HEK293 (cell line): ENCODE data around the gene TAF15.

ENCODE experiments used
- CTCF ChIA-PET: fragments of 350-600 bp; formaldehyde crosslinking; extraction: SDS; loops from one replicate; lab custom pipeline; 2021; ENCODE audit warnings: antibody characterized with exemption; lab: Yijun Ruan, JAX
- POLR2A ChIA-PET: fragments of 300-600 bp; formaldehyde crosslinking; extraction: SDS; loops from one replicate; lab custom pipeline; 2020; ENCODE audit warnings: antibody characterized with exemption, inconsistent platforms; lab: Yijun Ruan, JAX
- H3K27ac ChIP-seq: fragments of 200-500 bp; sonication (Bioruptor generic); 2 replicates; pipeline ENCODE4 v1.5.1; 2014; ENCODE audit warnings: low read depth, low read length, control low read depth, inconsistent platforms; ENCODE audit errors: extremely low read depth
- H3K36me3 ChIP-seq, 2 experiments: fragments of 200-500 bp in 1 of 2; sonication (Bioruptor generic) in 1 of 2; 1 replicate in 1 of 2; 2 replicates in 1 of 2; pipeline ENCODE4 v1.5.1; 2014 to 2017; ENCODE audit warnings: inconsistent platforms in 2 of 2, low read length in 2 of 2; ENCODE audit not compliant: control insufficient read depth in 2 of 2, insufficient read depth in 1 of 2
- H3K4me1 ChIP-seq: fragments of 200-500 bp; sonication (Bioruptor generic); 2 replicates; pipeline ENCODE4 v1.5.1; 2014; ENCODE audit warnings: mild to moderate bottlenecking, low read length, inconsistent platforms; ENCODE audit not compliant: control insufficient read depth, insufficient read depth
- H3K4me3 ChIP-seq: 2 replicates; pipeline ENCODE4 v1.5.1; 2011; ENCODE audit warnings: low read depth, mild to moderate bottlenecking, control low read depth, low read length, moderate library complexity
- H3K9me3 ChIP-seq: fragments of 200-500 bp; sonication (Bioruptor generic); 2 replicates; pipeline ENCODE4 v1.5.1; 2014; ENCODE audit warnings: low read depth, low read length, inconsistent platforms; ENCODE audit not compliant: control insufficient read depth, insufficient read depth
- MYNN ChIP-seq: fragments of 450-650 bp; formaldehyde crosslinking; IDR thresholded peaks from 2 replicates; pipeline ENCODE4 v1.5.1; 2016; ENCODE audit warnings: missing biosample characterization, missing genetic modification characterization, borderline replicate concordance
- PRDM1 ChIP-seq: fragments of 450-650 bp; formaldehyde crosslinking; IDR thresholded peaks from 2 replicates; pipeline ENCODE4; 2016; ENCODE audit warnings: missing biosample characterization, missing genetic modification characterization
- REPIN1 ChIP-seq: fragments of 450-650 bp; formaldehyde crosslinking; IDR thresholded peaks from 2 replicates; pipeline ENCODE4 v1.5.1; 2017; ENCODE audit warnings: missing biosample characterization, missing genetic modification characterization, low read depth
- SETDB1 ChIP-seq: IDR thresholded peaks from one replicate; pipeline ENCODE4 v1.6.1; 2017; ENCODE audit warnings: mild to moderate bottlenecking, low read length, moderate library complexity, mixed read lengths; ENCODE audit not compliant: insufficient read length
- ZBTB17 ChIP-seq: fragments of 450-650 bp; formaldehyde crosslinking; IDR thresholded peaks from 2 replicates; pipeline ENCODE4 v1.5.1; 2016; ENCODE audit warnings: missing biosample characterization, missing genetic modification characterization
- ZBTB48 ChIP-seq: fragments of 450-650 bp; formaldehyde crosslinking; IDR thresholded peaks from 2 replicates; pipeline ENCODE4 v1.5.1; 2016; ENCODE audit warnings: missing biosample characterization, missing genetic modification characterization
- ZIC2 ChIP-seq: fragments of 450-650 bp; formaldehyde crosslinking; IDR thresholded peaks from 2 replicates; pipeline ENCODE4 v1.5.1; 2016; ENCODE audit warnings: missing biosample characterization, missing genetic modification characterization
- ZNF121 ChIP-seq: fragments of 450-650 bp; formaldehyde crosslinking; IDR thresholded peaks from 2 replicates; pipeline ENCODE4 v1.5.1; 2016; ENCODE audit warnings: missing biosample characterization, missing genetic modification characterization
- ZNF2 ChIP-seq: fragments of 450-650 bp; formaldehyde crosslinking; IDR thresholded peaks from 2 replicates; pipeline ENCODE4 v1.5.1; 2016; ENCODE audit warnings: missing biosample characterization, missing genetic modification characterization
- ZNF24 ChIP-seq: fragments of 450-650 bp; formaldehyde crosslinking; IDR thresholded peaks from 2 replicates; pipeline ENCODE4 v1.5.1; 2016; ENCODE audit warnings: missing biosample characterization, missing genetic modification characterization
- ZNF433 ChIP-seq: fragments of 450-650 bp; formaldehyde crosslinking; IDR thresholded peaks from 2 replicates; pipeline ENCODE4 v1.5.1; 2016; ENCODE audit warnings: missing biosample characterization, missing genetic modification characterization, low read depth
- ZNF529 ChIP-seq: fragments of 450-650 bp; formaldehyde crosslinking; IDR thresholded peaks from 2 replicates; pipeline ENCODE4 v1.5.1; 2017; ENCODE audit warnings: missing genetic modification characterization, missing biosample characterization; ENCODE audit not compliant: insufficient replicate concordance
- ZNF560 ChIP-seq: fragments of 450-650 bp; formaldehyde crosslinking; IDR thresholded peaks from 2 replicates; pipeline ENCODE4 v1.5.1; 2017; ENCODE audit warnings: missing biosample characterization, missing genetic modification characterization, borderline replicate concordance
- ZNF654 ChIP-seq: fragments of 450-650 bp; formaldehyde crosslinking; IDR thresholded peaks from 2 replicates; pipeline ENCODE4 v1.5.1; 2016; ENCODE audit warnings: low read depth, missing biosample characterization, missing genetic modification characterization
- ZNF670 ChIP-seq: fragments of 450-650 bp; formaldehyde crosslinking; IDR thresholded peaks from 2 replicates; pipeline ENCODE4 v1.5.1; 2016; ENCODE audit warnings: missing biosample characterization, missing genetic modification characterization, low read depth
- ZNF830 ChIP-seq: fragments of 450-650 bp; IDR thresholded peaks from 2 replicates; pipeline ENCODE4 v1.5.0; 2018; ENCODE audit warnings: missing biosample characterization, missing genetic modification characterization, low read depth, mild to moderate bottlenecking, moderate library complexity
- TF ChIP-seq, protein P1 (sequence below): fragments of 450-650 bp; formaldehyde crosslinking; IDR thresholded peaks from 2 replicates; pipeline ENCODE4 v1.5.1; 2017; ENCODE audit warnings: missing biosample characterization, missing genetic modification characterization
- TF ChIP-seq, protein P2 (sequence below): fragments of 450-650 bp; formaldehyde crosslinking; IDR thresholded peaks from 2 replicates; pipeline ENCODE4 v1.5.1; 2016; ENCODE audit warnings: missing biosample characterization, missing genetic modification characterization
- TF ChIP-seq, protein P3 (sequence below): fragments of 450-650 bp; formaldehyde crosslinking; IDR thresholded peaks from 2 replicates; pipeline ENCODE4 v1.5.1; 2017; ENCODE audit warnings: missing biosample characterization, missing genetic modification characterization
- TF ChIP-seq, protein P4 (sequence below): fragments of 450-650 bp; IDR thresholded peaks from 2 replicates; pipeline ENCODE4 v1.5.1; 2018; ENCODE audit warnings: missing biosample characterization, missing genetic modification characterization
- TF ChIP-seq, protein P5 (sequence below): fragments of 450-650 bp; formaldehyde crosslinking; IDR thresholded peaks from 2 replicates; pipeline ENCODE4 v1.5.1; 2017; ENCODE audit warnings: missing biosample characterization, missing genetic modification characterization

The TAF15 gene

DNA sequence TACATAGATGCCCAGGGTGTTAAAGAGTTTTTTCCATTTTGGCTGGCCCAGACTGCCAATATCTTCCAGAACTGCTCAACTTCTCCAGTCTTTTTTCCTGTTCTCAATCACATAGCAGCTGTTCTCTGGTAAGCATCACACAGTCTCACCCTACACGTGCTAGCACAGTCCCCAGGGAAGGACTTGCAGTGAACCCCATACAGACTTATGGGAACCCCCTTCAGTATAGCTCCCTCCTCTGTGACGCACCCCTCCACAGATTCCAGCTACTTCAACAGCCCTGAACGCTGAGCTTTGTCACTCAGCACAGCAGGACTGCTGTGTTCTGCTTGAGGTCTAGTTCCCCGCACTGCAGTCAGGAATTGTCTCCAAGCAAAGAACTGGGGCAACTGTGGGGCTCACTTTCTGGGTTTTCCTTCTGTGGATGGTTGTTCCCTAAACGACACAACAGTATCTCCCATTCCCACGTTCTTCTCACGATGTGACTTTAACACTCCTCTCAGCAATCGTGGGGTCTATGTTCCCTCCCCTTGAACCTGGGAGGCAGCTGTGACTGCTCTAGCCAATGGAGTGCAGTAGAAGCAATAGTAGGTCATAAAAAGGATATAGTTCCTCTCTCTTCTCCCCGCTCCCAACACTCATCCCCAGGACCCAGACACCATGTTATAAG lies 17.5 kb upstream of the TAF15 start:
- Histone ChIP-seq H3K4me1 (no peaks in the 10 kb centered on the region), H3K4me3 (no peak overlapping the region), H3K27ac (no peak overlapping the region), H3K36me3 (no peaks in the 10 kb centered on the region), H3K9me3 (no peaks in the 10 kb centered on the region)
- ChIA-PET CTCF (interaction anchor here (1.0 to 10.2 kb wide), 4 partner anchors 10 to 27 kb away, joined by 3 to 104 read pairs (median 4); partner anchors contain the start of gene TAF15), POLR2A (interaction anchor here (0.5 to 1.8 kb wide), 3 partner anchors 17 to 28 kb away, joined by 3 to 5 read pairs (median 4); partner anchors contain the start of gene TAF15)
- TF ChIP-seq ZNF433: no peak
- 0 out of 2 replicates have a peak, but pooled peaks have one; percentile 17 for TF ChIP-seq ZIC2 (tag by site-specific recombination)

DNA sequence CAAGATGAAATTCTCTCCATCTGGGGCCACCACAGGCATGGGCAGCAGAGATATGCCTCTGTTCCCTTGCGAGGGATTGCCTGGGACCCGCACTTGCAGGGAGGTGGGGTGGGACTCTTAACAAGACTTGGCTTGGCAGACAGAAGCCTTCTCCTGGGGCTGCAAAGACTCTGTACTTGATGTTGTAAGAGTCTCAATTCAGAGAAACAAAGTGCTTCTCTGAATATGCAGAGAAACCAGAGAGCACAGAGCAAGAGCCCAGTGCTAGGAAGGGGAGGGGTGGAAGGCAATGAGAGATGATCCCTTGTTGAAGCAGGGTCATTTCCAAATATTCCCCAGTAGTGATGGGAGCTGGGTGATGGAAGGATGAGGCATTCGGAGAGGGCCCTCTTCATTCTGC lies 16.0 kb upstream of the TAF15 start:
- ChIA-PET POLR2A (interaction anchor here (1.8 kb wide), 1 partner anchor 29 kb away, joined by 4 read pairs; no protein-coding TSS in a partner anchor), CTCF (interaction anchor here (0.7 to 10.2 kb wide), 7 partner anchors 11 to 1400 kb away, joined by 3 to 104 read pairs (median 3); partner anchors contain the start of gene TAF15)
- 0 out of 2 replicates have a peak, but pooled peaks have one; percentile 65 for TF ChIP-seq MYNN
- peak; percentile 86 for TF ChIP-seq ZBTB48 (tag by site-specific recombination)
- no peak for TF ChIP-seq ZNF830
- TF ChIP-seq, all 188 proteins: peak for 2
- Histone ChIP-seq H3K27ac (no peak overlapping the region), H3K4me1 (no peaks in the 10 kb centered on the region), H3K36me3 (no peaks in the 10 kb centered on the region), H3K9me3 (no peaks in the 10 kb centered on the region), H3K4me3 (no peak overlapping the region)

DNA sequence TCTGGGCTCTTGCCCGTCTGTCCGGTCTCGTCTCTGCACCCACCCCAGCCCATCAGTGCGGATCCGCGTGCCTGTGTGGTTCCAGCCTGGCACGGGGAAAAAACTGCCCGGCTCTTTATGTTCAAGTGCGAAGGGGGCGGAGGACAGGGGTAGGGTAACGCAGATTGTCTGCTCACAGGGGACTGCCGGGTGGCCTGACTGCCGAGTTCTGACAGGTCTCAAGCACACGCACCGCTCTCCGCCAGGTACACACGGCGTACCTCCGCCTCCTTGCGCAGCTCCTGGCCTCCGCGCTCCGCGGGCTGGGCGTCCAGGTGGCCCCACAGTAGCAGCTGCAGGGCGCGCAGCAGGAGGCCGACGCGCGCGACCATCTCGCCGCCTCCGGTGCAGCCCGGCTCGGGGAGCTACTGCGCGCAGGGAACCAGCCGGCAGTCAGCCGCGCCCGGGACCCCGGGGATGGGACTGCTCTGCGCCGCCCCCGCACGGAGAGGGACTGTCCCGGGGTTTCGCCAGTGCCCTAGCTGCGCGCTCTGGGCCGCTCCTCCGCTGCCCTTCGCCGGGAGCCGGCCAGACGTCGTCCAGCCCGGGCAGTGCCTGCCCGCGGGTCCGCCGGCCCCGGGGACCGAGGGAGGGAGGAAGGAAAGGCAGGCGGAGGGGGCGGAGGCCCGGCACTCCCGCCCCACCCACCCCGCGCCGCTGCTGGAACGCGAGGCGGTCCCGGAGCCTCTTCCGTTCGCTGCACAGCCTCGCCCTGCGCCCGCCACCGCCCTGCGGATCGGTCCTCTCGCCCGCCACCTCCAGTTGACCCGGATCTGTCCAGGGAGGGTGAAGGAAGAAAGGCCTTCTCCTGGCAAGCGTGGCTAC lies 14.0 kb upstream of the TAF15 start, which contains the start of gene MMP28:
Gene MMP28 (minus strand): TSS at position 635 of the 864 bp plus-strand sequence. CDS start 264 bp downstream, at position 371.
- CTCF ChIA-PET: interaction anchor here (0.6 to 10.2 kb wide), 7 partner anchors 10 to 353 kb away, joined by 3 to 104 read pairs (median 9); partner anchors contain the start of gene TAF15
- TF ChIP-seq, protein P1, sequence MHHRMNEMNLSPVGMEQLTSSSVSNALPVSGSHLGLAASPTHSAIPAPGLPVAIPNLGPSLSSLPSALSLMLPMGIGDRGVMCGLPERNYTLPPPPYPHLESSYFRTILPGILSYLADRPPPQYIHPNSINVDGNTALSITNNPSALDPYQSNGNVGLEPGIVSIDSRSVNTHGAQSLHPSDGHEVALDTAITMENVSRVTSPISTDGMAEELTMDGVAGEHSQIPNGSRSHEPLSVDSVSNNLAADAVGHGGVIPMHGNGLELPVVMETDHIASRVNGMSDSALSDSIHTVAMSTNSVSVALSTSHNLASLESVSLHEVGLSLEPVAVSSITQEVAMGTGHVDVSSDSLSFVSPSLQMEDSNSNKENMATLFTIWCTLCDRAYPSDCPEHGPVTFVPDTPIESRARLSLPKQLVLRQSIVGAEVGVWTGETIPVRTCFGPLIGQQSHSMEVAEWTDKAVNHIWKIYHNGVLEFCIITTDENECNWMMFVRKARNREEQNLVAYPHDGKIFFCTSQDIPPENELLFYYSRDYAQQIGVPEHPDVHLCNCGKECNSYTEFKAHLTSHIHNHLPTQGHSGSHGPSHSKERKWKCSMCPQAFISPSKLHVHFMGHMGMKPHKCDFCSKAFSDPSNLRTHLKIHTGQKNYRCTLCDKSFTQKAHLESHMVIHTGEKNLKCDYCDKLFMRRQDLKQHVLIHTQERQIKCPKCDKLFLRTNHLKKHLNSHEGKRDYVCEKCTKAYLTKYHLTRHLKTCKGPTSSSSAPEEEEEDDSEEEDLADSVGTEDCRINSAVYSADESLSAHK: no peak
- TF ChIP-seq ZBTB17 (tag by site-specific recombination): peak; percentile 56
- TF ChIP-seq, protein P2, sequence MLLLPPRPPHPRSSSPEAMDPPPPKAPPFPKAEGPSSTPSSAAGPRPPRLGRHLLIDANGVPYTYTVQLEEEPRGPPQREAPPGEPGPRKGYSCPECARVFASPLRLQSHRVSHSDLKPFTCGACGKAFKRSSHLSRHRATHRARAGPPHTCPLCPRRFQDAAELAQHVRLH: no peak
- TF ChIP-seq ZNF670 (tag by site-specific recombination): no peak
- TF ChIP-seq, protein P3, sequence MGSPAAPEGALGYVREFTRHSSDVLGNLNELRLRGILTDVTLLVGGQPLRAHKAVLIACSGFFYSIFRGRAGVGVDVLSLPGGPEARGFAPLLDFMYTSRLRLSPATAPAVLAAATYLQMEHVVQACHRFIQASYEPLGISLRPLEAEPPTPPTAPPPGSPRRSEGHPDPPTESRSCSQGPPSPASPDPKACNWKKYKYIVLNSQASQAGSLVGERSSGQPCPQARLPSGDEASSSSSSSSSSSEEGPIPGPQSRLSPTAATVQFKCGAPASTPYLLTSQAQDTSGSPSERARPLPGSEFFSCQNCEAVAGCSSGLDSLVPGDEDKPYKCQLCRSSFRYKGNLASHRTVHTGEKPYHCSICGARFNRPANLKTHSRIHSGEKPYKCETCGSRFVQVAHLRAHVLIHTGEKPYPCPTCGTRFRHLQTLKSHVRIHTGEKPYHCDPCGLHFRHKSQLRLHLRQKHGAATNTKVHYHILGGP (tag by site-specific recombination): no peak
- TF ChIP-seq, protein P4, sequence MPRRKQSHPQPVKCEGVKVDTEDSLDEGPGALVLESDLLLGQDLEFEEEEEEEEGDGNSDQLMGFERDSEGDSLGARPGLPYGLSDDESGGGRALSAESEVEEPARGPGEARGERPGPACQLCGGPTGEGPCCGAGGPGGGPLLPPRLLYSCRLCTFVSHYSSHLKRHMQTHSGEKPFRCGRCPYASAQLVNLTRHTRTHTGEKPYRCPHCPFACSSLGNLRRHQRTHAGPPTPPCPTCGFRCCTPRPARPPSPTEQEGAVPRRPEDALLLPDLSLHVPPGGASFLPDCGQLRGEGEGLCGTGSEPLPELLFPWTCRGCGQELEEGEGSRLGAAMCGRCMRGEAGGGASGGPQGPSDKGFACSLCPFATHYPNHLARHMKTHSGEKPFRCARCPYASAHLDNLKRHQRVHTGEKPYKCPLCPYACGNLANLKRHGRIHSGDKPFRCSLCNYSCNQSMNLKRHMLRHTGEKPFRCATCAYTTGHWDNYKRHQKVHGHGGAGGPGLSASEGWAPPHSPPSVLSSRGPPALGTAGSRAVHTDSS (tag by site-specific recombination): no peak
- TF ChIP-seq SETDB1: no peak
- no peak for TF ChIP-seq ZNF529 (tag by site-specific recombination)
- no peak for TF ChIP-seq ZNF654
- no peak for TF ChIP-seq ZNF560 (tag by site-specific recombination)
- TF ChIP-seq ZNF121 (tag by site-specific recombination): no peak
- TF ChIP-seq, protein P5, sequence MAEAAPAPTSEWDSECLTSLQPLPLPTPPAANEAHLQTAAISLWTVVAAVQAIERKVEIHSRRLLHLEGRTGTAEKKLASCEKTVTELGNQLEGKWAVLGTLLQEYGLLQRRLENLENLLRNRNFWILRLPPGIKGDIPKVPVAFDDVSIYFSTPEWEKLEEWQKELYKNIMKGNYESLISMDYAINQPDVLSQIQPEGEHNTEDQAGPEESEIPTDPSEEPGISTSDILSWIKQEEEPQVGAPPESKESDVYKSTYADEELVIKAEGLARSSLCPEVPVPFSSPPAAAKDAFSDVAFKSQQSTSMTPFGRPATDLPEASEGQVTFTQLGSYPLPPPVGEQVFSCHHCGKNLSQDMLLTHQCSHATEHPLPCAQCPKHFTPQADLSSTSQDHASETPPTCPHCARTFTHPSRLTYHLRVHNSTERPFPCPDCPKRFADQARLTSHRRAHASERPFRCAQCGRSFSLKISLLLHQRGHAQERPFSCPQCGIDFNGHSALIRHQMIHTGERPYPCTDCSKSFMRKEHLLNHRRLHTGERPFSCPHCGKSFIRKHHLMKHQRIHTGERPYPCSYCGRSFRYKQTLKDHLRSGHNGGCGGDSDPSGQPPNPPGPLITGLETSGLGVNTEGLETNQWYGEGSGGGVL (tag by site-specific recombination): peak; percentile 87
- no peak for TF ChIP-seq REPIN1 (tag by site-specific recombination)
- TF ChIP-seq ZNF2 (tag by site-specific recombination): no peak
- no peak for TF ChIP-seq PRDM1 (tag by site-specific recombination)
- TF ChIP-seq ZNF24: no peak

More for the DNA sequence above, 14.0 kb upstream of the TAF15 start, which contains the start of gene MMP28:
- H3K4me1 ChIP-seq: no peaks in the 10 kb centered on the region
- no peaks in the 10 kb centered on the region for H3K9me3 ChIP-seq
- no peak within 1 kb of the TSS; the same call in 1 of the 2 replicates for H3K27ac ChIP-seq
- H3K36me3 ChIP-seq: no peaks in the 10 kb centered on the region
- POLR2A ChIA-PET: interaction anchor here (0.9 to 4.6 kb wide), 5 partner anchors 13 to 31 kb away, joined by 3 to 46 read pairs (median 4); partner anchors contain the start of gene TAF15
- H3K4me3 ChIP-seq: peak within 1 kb of the TSS; percentile 37
